Measurements from ENCODE around the gene UBXN2A.
A peak's percentile ranks its signal among the peaks of the same experiment; 100 is the strongest.

UBXN2A gene

GRCh38 chr2:23954325-23955014 lies 14.2 kb downstream of the UBXN2A start:
- no peak for DNase-seq (ENCODE audit: low read depth)
- TF ChIP-seq CTCF (IDR thresholded peaks at IDR 0.05; ENCODE audit: low read depth, low read length, missing control alignments), result no peak
- H3K4me3 ChIP-seq (ENCODE audit: low read depth, low read length), result no peak overlapping the region

GRCh38 chr2:23967846-23968245 lies 27.6 kb downstream of the UBXN2A start:
- no peak overlapping the region for H3K4me3 ChIP-seq (ENCODE audit: low read depth, low read length)
- no peak for TF ChIP-seq CTCF (IDR thresholded peaks at IDR 0.05; ENCODE audit: low read depth, low read length, missing control alignments)
- no peak for DNase-seq (ENCODE audit: low read depth)

GRCh38 chr2:23976883-23977282 lies 36.6 kb downstream of the UBXN2A start:
- DNase-seq (ENCODE audit: low read depth), result no peak

GRCh38 chr2:23988371-23988770 lies 48.1 kb downstream of the UBXN2A start:
- peak; percentile 21 for TF ChIP-seq CTCF (IDR thresholded peaks at IDR 0.05; ENCODE audit: low read depth, low read length, missing control alignments)
- no peak for DNase-seq (ENCODE audit: low read depth)
- no peak overlapping the region for H3K4me3 ChIP-seq (ENCODE audit: low read depth, low read length)

More at GRCh38 chr2:23976883-23977282, 36.6 kb downstream of the UBXN2A start:
- no peak for TF ChIP-seq CTCF (IDR thresholded peaks at IDR 0.05; ENCODE audit: low read depth, low read length, missing control alignments)
- no peak overlapping the region for H3K4me3 ChIP-seq (ENCODE audit: low read depth, low read length)

- no peak overlapping the region for H3K4me3 ChIP-seq (ENCODE audit: low read depth, low read length)
- TF ChIP-seq CTCF (IDR thresholded peaks at IDR 0.05; ENCODE audit: low read depth, low read length, missing control alignments), result no peak
- no peak for DNase-seq (ENCODE audit: low read depth)
Measured at GRCh38 chr2:23992931-23993330, 52.7 kb downstream of the UBXN2A start.

GRCh38 chr2:23993736-23994269 lies 53.5 kb downstream of the UBXN2A start:
- TF ChIP-seq CTCF (IDR thresholded peaks at IDR 0.05; ENCODE audit: low read depth, low read length, missing control alignments), result no peak
- DNase-seq (ENCODE audit: low read depth), result no peak

GRCh38 chr2:23994567-23994966 lies 54.3 kb downstream of the UBXN2A start:
- TF ChIP-seq CTCF (IDR thresholded peaks at IDR 0.05; ENCODE audit: low read depth, low read length, missing control alignments), result no peak
- no peak overlapping the region for H3K4me3 ChIP-seq (ENCODE audit: low read depth, low read length)
- no peak for DNase-seq (ENCODE audit: low read depth)

More at GRCh38 chr2:23993736-23994269, 53.5 kb downstream of the UBXN2A start:
- no peak overlapping the region for H3K4me3 ChIP-seq (ENCODE audit: low read depth, low read length)

All from GM12864 (cell line).